Measurements from ENCODE around the gene SLC52A3.

Gene SLC52A3

GRCh38 chr20:761418-762381, 6.6 kb downstream of the SLC52A3 start:
- no peak for TF ChIP-seq CTCF (IDR thresholded peaks at IDR 0.05; ENCODE audit: low read depth, low read length, missing control alignments)
- DNase-seq (ENCODE audit: low read depth): no peak
- no peak overlapping the region for H3K4me3 ChIP-seq (ENCODE audit: low read depth, low read length)

- TF ChIP-seq CTCF (IDR thresholded peaks at IDR 0.05; ENCODE audit: low read depth, low read length, missing control alignments): peak; percentile 88
- H3K4me3 ChIP-seq (ENCODE audit: low read depth, low read length): no peak overlapping the region
- DNase-seq (ENCODE audit: low read depth): no peak
Observed at GRCh38 chr20:760751-761417, 7.4 kb downstream of the SLC52A3 start.

- no peak for TF ChIP-seq CTCF (IDR thresholded peaks at IDR 0.05; ENCODE audit: low read depth, low read length, missing control alignments)
- H3K4me3 ChIP-seq (ENCODE audit: low read depth, low read length): no peak overlapping the region
- no peak for DNase-seq (ENCODE audit: low read depth)
Observed at GRCh38 chr20:757506-757905, 10.8 kb downstream of the SLC52A3 start.

GRCh38 chr20:755941-756340, 12.4 kb downstream of the SLC52A3 start:
- TF ChIP-seq CTCF (IDR thresholded peaks at IDR 0.05; ENCODE audit: low read depth, low read length, missing control alignments): no peak
- no peak overlapping the region for H3K4me3 ChIP-seq (ENCODE audit: low read depth, low read length)
- no peak for DNase-seq (ENCODE audit: low read depth)

GRCh38 chr20:754904-755303, 13.4 kb downstream of the SLC52A3 start:
- DNase-seq (ENCODE audit: low read depth): no peak
- no peak for TF ChIP-seq CTCF (IDR thresholded peaks at IDR 0.05; ENCODE audit: low read depth, low read length, missing control alignments)

GRCh38 chr20:753897-754635, 14.2 kb downstream of the SLC52A3 start:
- H3K4me3 ChIP-seq (ENCODE audit: low read depth, low read length): no peak overlapping the region
- no peak for TF ChIP-seq CTCF (IDR thresholded peaks at IDR 0.05; ENCODE audit: low read depth, low read length, missing control alignments)
- no peak for DNase-seq (ENCODE audit: low read depth)

More at GRCh38 chr20:754904-755303, 13.4 kb downstream of the SLC52A3 start:
- no peak overlapping the region for H3K4me3 ChIP-seq (ENCODE audit: low read depth, low read length)

Data from GM12864 (cell line).